ENCODE measurements around the gene EMID1.
"Not testable (repeated sequence)": the region's sequence is repeated elsewhere in the genome, so short reads cannot be mapped to it uniquely, and the experiment has no call there.

DNA sequence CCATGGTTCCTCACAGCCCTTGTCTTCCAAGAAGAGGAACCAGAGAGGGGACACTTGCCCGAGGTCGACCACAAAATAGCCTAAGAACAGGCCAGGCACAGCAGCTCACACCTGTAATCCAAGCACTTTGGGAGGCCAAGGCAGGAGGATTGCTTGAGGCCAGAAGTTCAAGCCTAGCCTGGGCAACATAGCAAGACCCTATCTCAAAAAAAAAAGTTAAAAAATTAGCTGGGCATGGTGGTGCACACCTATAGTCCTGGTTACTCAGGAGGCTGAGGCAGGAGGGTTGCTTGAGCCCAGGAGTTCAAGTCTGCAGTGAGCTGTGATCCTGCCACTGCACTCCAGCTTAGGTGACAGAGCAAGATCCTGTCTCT is 13.7 kb downstream of the EMID1 start:
- TF ChIP-seq CTCF (conservative IDR thresholded peaks at IDR 0.05; ENCODE audit: low read length); EZH2phosphoT487 (IDR thresholded peaks at IDR 0.05; ENCODE audit: borderline replicate concordance, low read depth, low read length): not testable (repeated sequence)
